GM21529 (cell line): ENCODE measurements around the gene SLC9A4.
"Not testable (repeated sequence)": the region's sequence is repeated elsewhere in the genome, so short reads cannot be mapped to it uniquely, and the experiment has no call there.

ENCODE experiments used
- ATAC-seq: cut with Tn5 transposase; IDR thresholded peaks from one replicate; pipeline ENCODE4 v1.9.1; 2021; ENCODE audit not compliant: unreplicated experiment

Gene SLC9A4

GRCh38 chr2:102544182-102544581 is 71.2 kb downstream of the SLC9A4 start:
- no peak for ATAC-seq

- no peak for ATAC-seq
Observed at GRCh38 chr2:102547462-102547861, 74.4 kb downstream of the SLC9A4 start.

GRCh38 chr2:102549027-102549426 is 76.0 kb downstream of the SLC9A4 start:
- no peak for ATAC-seq

- no peak for ATAC-seq
Observed at GRCh38 chr2:102550151-102550550, 77.1 kb downstream of the SLC9A4 start.

- no peak for ATAC-seq
Observed at GRCh38 chr2:102551329-102552096, 78.5 kb downstream of the SLC9A4 start.

- no peak for ATAC-seq
Observed at GRCh38 chr2:102553601-102554000, 80.6 kb downstream of the SLC9A4 start.

GRCh38 chr2:102558463-102558862 is 85.4 kb downstream of the SLC9A4 start:
- ATAC-seq = no peak

GRCh38 chr2:102562542-102562941 is 89.5 kb downstream of the SLC9A4 start:
- ATAC-seq = not testable (repeated sequence)

GRCh38 chr2:102575888-102576287 is 102.9 kb downstream of the SLC9A4 start:
- ATAC-seq = no peak

- ATAC-seq = no peak
Observed at GRCh38 chr2:102578376-102578775, 105.3 kb downstream of the SLC9A4 start.

GRCh38 chr2:102581911-102582310 is 108.9 kb downstream of the SLC9A4 start:
- no peak for ATAC-seq

- no peak for ATAC-seq
Observed at GRCh38 chr2:102582845-102583244, 109.8 kb downstream of the SLC9A4 start.
